GM19351 (cell line): ENCODE measurements around the gene EIF4EBP2.
A peak's percentile ranks its signal among the peaks of the same experiment; 100 is the strongest.

ENCODE experiments used
- ATAC-seq: cut with Tn5 transposase; IDR thresholded peaks from one replicate; pipeline ENCODE4 v1.9.1; 2021; ENCODE audit warnings: mild to moderate bottlenecking, moderate library complexity; ENCODE audit not compliant: unreplicated experiment

Gene EIF4EBP2

DNA sequence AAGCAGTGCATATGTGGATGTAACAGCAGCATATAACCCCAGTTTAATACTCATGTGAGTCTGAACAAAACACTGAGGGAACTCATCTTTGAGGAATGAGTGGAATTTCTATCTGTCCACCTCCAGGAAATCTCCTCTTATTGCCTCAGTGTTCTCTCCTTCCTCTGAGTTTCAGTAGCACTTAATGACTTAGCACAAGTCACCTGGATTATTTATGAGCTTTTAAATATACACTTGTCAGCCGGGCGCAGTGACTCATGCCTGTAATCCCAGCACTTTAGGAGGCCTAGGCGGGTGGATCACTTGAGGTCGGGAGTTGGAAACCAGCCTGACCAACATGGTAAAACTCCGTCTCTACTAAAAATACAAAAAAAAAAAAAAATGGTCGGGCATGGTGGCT, 25.8 kb upstream of the EIF4EBP2 start:
- ATAC-seq = no peak

DNA sequence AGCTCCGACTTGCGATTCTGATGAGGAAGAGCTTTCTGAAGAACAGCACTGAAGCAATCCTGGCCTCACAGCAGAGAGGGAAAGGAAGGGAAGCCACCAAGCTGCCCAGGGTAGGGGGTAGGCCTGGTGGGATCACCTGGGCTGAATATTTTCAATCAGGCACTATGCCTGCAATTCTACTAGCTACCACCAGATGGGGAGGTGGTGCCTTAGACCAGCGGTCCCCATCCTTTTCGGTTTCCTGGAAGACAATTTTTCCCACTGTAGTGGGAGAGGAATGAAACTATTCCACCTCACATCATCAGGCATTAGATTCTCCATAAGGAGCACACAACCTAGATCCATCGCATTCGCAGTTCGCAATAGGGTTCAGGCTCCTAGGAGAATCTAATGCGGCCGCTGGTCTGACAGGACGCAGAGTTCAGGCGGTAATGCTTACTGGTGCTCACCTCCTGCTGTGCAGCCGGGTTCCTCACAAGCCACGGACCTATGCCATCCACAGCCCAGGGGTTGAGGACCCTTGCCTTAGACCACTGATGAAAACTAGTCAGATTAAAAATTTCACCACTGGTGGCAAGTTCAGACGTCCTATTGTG, 24.3 kb upstream of the EIF4EBP2 start:
- no peak for ATAC-seq

DNA sequence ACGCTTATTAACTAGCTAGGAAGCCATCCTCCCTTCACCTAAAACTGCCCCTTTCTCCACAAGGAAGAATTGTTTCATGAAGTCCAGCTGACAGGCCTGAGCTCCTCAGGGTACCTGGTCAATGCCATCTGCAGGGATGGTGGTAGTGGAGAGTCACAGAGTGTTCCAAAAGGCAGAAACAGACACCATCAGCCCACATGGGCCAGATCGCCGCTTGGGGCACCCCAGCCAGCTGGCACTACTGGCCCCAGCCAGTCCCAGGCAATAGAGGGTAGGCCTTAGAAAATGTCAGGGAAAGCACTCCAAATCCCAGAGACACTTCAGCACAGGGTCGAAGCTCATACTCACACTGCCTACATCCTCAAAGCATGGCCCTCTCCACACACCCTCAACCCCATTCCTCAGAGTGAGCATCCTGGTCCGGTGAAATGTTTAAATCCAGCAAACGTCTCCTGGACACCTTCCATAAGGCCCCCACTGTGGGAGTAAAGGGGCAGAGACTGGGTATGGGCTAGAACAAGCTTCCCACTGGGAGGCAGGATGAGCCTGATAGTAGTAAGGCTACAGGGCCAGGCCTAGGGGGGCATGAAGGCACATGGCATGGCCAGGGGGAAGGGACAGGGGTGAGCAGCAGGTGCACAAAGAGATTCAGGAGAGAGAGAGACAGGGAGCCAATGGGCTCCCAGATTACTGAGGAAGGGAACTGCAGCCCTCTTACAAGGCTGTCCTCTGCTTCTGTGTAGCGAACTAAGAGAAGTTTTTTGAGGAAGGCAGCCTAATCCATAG, 23.4 kb upstream of the EIF4EBP2 start:
- no peak for ATAC-seq

DNA sequence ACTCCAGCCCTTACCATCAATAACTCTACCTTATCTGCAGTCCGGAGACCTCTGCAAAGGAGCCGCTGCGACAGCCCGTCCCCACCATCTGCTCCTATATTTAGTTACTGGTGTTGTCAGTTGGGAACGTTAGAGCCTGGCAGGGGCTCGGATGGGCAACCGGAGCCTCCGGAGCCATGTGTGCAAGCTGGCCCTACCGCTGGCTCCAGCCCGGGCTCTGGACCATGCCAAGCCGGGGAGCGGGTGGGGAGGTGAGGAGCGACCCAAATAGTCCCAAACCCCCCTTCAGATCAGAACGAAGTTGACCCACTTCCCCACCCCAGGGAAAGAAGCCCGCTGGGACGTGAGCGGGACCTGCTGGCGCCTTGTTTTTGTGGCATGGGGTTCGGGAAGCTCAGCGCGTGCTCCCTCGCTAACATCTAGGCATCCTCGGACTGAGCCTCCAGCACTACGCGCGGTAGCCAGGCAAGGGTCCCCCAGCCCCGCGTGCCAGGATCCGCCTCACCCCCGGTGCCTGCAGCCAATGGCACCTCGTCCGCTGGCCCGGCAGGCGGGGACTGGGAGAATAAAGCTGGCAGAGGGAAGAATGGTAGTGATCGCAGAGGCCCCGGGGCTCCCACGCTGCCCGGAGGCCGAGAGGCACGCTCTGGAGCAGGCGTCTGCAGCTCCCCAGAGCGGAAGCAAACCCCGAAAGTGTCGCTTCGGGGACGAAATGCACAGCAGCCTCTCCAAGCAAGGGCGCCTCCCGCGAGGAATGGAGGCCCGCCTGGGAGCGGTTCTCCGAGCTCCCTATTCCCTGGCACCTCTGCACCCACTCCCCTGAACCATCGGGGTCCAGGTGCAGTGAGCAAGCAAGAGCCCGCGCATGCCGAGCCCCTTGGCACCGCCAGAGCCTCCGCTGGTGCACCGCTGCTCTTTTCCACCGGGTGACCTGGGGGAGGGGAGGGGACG, 22.2 kb upstream of the EIF4EBP2 start:
- peak; percentile 43 for ATAC-seq

DNA sequence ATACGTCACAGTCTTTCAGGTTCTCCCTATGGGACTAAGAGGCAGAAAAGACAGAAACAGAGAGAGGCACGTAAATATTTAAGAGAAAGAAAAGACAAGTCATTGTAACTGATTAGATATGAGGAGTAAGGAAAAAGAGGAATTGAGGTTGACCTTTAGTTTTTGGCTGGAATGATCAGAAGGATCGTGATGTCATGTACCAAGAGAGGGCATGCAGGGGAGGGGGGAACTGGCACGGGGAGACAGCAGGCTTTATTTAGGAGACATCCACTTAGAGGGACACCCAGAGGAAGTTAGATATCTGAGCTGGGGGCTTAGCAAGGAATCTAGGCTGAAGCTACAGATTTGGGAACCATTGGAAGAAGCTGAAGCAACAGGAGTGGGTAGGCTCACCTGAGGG, 12.3 kb upstream of the EIF4EBP2 start:
- no peak for ATAC-seq

DNA sequence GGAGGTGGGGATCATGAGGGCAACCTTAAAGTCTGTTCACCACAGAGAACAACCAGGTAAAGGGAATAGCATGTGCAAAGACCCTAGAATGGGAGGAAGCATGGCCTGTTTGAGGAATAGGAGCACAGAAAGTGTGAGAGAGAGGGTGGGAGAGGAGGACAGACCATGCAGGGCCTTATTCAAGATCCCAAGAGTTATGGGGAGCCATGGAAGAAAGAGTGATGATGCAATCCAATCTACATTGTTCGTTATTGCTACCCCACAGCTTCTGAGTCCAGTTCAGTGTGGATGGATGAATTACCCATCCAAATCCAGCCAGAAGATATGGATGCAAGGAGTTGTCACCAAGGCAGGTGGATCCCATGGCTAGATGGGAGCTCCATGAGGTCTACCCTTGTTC, 7.8 kb upstream of the EIF4EBP2 start:
- no peak for ATAC-seq

DNA sequence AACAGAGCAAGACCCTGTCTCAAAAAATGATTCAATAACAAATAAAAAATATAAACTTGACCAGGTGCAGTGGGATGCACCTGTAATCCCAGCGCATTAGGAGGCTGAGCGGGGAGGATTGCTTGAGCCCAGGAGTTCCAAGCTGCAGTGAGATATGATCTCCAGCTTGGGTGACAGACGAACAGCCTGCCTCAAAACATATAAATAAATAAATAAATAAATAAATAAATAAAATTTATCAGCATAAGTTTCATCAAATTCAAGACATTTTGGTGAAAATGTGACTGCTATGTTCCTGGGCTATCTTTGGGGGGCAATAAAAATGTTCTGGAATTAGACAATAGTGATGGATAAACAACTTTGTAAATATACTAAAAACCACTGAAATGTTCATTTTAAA, 4.8 kb upstream of the EIF4EBP2 start:
- ATAC-seq = no peak

DNA sequence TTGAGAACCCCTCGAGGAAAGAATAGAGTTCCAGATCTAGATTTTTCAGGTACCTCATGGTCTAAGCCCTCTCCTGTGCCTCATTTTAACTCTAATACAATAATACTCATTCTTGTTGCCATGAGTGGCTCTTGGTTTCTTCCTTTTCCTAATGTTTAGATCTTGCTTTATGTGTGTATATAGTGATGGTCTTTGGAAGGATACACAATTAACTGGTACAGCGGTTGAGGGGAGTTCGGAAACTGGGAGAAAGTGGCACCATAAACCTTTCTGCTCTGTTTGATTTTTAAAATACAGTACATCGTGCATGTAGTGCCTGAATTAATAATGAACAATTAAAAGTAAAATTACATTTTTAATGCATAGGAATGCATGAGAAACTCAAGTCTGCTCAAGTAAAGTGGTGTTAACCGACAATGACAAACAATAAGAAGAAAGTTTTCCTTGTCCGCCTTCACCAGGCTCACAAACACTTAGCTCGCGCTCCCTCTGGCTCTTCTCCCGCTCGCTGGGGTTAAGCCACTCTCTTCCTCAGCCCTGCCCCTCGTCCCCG, 386 bp upstream of the EIF4EBP2 start:
- peak; percentile 6 for ATAC-seq

DNA sequence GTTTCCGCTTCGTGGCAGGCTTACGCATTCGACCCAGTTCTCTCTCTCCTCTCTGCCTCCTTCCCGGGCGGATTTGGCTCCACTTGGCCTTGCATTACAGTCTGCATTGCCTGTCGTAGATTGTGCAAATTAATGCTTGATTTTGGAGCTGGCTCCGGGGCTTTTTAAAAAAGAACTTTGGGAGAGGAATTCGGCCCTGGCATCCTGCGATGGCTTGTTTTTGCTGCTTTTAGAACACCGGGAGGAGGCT, 767 bp downstream of the EIF4EBP2 start:
- ATAC-seq = peak; percentile 12

DNA sequence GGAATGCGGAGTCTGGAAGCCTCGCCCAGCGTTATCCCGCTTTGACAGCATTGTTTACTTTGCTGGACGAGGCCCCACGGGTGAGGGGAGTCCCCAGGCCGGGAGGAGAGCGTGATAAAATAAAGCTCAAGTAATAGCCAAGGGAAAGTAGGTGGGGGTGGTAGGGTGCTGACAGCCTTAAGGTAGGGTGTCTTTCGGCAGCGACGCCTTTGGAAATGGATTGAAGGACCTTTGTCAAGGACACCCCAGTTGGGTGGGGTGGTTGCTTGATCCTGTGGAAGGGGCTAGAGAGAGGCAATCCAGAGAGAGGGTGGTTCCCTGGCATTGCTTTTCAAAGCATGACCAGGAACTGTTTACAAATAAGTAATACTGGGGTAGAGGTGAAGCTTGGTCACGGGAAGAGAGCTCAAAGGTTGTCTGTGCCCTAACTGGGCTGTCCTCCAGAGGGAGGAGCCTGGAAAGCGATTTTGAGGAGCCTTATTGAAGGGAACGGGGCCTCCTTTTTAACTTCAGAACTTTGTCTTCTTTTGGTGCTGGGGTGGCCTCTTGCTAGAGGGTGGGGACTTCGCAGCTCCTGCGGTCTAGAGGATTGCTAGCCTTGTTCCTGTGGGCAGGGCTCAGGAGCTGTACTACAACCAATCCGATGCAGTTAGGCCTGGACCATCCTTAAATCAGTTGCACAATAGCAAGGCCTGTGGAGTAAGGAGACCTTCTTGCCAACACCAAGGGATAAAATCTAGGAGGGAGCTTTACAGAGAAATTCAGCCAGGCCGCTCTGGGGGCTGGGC, 1.3 kb downstream of the EIF4EBP2 start:
- peak; percentile 46 for ATAC-seq

DNA sequence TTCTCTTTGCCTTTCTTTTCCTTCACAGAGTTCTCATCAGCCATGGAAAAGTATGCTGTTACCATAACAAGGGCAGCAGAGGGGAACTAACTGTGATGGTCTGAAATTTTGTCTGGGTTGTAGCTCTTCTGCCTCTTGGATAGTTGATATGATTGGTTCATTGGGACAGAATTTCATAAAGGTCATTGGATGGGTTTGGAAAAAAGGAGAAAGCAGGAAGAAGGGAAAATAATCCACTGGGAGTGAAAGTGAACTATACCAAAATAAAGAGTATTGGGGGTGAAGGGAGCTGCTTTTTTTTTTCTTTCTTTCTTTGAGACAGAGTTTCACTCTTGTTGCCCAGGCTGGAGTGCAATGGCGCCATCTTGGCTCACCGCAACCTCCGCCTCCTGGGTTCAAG, 5.8 kb downstream of the EIF4EBP2 start:
- no peak for ATAC-seq

DNA sequence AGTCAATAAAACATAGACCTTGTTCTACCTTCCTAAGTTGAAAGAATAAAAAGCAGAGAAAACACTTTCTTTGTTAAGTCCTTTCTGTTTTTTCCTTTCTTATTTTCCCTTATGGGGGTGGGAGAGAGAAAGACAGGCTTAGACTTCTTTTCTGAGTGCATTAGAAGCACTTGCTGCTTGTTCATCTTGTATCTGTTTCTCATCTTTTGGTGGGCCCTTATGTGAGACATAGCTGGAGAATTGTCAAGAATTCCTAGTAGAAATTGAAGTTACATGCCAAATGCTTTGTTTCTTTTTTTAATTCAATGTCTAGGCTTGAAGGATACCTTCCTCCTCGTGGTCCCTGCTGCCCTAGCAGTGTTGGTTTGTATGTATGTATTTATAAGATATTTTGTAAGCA, 6.7 kb downstream of the EIF4EBP2 start:
- no peak for ATAC-seq

DNA sequence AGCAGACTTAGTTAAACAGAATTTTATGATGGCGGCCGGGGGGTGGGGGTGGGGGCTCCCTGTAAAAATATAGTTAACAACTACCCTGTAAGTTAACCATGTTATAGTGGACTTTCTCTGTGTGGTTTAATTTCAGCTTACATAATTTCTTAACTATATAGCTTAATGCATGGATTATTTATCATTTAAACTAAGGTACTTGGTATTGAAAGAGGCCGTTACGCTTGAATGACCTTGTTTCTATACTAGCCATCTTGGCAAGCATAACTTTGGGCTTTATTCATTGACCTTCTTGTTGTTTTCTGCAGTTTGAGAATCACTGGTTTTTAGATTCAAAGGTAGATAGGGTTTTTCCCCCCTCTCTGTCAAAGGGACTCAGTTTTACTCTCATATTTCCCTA, 8.4 kb downstream of the EIF4EBP2 start:
- no peak for ATAC-seq

DNA sequence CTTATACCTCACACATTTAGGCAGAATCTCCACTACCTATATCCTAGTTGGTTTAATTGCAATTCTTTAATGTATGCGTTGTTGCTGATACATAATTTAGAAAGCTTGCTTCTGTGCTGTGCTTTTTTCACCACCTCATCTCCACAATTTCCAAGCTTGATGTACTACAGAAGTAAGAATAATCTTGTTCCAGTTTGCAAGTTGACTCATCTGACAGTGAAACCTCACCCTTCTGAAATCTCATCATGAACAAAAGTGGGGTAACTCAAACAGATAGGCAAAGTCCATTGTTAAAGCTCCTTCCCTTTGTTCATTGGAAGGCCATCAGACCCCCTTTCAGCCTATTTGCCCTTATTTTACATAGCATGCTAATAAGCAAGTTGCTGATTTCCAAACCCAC, 13.6 kb downstream of the EIF4EBP2 start:
- no peak for ATAC-seq

DNA sequence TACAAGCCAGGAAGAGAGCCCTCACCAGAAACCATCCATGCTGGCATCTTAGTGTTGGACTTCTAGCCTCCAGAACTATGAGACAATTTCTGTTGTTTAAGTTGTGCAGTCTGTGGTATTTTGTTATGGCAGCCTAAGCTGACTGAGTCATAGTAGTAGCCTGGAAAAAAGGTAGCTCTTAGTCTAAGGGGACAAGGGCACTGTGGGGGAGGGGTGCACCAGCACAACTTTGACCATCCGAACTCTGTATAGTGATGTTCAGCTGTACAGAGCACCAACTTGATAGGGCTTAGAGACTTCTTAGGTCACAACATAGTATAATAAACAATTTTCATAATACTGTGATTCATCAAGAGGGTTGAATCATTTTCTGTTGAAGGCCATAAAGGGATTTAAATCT, 14.3 kb downstream of the EIF4EBP2 start:
- no peak for ATAC-seq

DNA sequence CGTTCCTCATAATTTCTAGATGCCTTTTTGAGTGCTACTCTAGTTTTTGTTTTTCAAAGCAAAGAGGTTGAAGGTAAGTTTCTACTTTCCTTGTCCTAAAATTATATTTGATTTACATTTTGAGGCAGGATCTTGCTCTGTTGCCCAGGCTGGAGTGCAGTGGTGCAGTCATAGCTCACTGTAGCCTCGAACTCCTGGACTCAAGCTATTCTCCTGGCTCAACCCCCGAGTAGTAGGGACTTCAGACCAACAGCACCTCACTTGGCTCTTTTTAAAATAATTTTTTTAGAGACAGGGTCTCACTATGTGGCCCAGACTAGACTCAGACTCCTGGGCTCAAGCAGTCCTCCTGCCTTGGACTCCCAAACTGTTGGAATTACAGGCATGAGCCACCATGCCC, 14.8 kb downstream of the EIF4EBP2 start:
- ATAC-seq = no peak

DNA sequence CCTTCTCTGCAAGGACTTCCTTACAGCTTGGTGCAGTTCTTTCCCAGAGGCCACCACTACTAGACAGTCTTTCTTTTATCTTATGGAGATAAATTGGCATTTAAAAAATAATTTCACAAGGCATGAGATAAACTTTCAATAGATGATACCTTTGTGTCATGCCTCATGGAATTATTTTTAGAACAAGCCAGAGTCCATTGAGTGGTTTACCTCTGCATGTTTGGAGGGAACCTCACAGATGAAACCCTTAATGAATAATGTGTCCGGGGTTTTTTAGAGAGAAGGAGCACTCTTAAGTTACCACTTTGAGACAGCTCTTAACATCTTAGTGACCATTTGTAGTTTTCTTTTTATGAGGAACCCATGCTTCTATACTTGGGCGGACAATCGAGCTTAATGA, 20.4 kb downstream of the EIF4EBP2 start:
- no peak for ATAC-seq

DNA sequence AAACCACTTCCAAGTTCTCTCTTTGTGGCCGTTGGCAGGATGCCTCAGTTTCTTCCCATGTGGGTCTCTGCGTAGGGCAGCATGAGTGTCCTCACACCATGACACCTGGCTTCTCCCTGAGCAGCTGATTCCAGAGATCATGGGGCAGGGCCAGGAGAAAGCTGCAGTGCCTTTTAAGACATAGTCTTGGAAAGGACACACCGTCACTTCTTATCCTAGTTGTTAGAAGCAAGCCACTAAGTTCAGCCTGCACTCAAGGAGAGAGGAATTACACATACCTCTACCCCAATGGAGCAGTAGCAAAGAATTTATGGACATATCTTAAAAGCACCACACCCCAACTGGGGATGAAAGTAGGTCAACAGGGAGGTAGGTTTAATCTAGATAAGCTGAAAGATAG, 21.2 kb downstream of the EIF4EBP2 start:
- ATAC-seq = no peak

DNA sequence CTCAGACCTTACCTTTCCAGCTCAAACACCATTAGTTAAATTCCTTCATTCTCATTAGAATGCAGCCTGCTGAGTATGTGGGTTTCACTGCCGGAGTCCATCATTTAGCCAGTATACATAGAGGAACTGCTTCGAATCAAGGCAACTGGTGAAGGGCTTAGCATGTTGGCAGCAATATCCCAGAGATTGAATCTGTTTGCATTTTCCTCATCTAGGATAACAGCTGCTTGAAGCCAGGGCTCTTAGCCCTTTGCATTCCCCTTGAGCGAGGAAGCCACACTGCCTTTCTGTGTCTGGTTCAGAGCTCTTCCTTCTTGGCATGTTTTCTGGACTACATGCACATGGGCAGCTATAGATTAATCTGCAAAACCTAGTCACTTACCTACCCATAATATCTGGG, 22.9 kb downstream of the EIF4EBP2 start:
- no peak for ATAC-seq

DNA sequence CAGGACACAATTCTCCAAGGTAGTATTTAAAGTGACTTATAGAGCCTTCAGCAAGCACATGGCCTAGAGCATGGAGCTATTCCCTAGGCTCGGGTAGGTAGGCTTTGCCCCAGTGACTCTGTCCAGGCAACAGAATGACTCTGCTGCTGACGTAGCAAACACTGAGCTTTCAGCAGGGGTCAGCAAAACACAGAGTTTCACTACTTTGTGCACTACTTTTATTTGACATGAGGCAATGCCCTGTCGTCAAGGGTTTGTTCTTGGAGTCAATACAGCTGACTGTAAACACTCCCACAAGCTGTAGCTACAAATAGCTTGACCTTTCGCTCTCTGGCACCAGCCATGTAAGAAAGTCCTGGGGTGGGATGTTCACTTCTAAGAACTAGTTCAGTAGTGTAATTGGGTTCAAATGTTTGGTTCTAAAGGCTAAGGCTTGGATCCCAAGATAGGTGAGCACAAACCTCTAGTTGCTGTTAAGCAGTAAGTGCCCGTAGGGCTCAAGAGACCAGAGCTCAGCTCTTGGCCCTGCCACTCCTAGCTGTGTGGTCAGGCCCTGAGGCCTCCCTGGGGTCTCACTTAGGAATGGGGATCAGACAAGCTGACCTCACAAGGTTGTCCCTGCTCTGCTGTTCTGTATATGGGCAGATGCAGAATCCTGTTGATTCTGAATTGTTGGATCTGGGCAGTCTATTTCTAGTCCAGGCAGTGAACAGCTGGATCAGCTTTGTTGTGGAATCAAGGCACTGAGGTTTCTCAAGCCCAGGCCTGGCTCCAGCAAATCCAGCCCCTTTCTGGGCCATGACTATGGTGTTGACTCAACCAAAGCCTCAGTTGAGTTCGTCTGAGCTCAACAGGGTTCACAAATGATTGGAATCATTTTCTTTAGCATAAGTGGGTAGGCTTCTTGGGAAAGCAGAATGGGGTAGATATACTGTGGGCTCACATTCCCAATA, 26.8 kb downstream of the EIF4EBP2 start:
- no peak for ATAC-seq
